GM18498 (cell line): ENCODE results near the gene CNBD2.
"Not testable (repeated sequence)": the region's sequence is repeated elsewhere in the genome, so short reads cannot be mapped to it uniquely, and the experiment has no call there.

Experiments used
- ATAC-seq: cut with Tn5 transposase; IDR thresholded peaks from one replicate; pipeline ENCODE4 v1.9.1; 2021; ENCODE audit warnings: mild to moderate bottlenecking, moderate library complexity; ENCODE audit not compliant: unreplicated experiment

Gene CNBD2

GRCh38 chr20:36060676-36061075 lies 92.3 kb downstream of the CNBD2 start:
- no peak for ATAC-seq

GRCh38 chr20:36061754-36062153 lies 93.4 kb downstream of the CNBD2 start:
- no peak for ATAC-seq

- ATAC-seq = no peak
These were observed 94.4 kb downstream of the CNBD2 start for GRCh38 chr20:36062799-36063198.

GRCh38 chr20:36063916-36064657 lies 95.7 kb downstream of the CNBD2 start:
- no peak for ATAC-seq

GRCh38 chr20:36064658-36065426 lies 96.5 kb downstream of the CNBD2 start:
- peak; percentile 97 for ATAC-seq

GRCh38 chr20:36065427-36065998 lies 97.1 kb downstream of the CNBD2 start:
- ATAC-seq = no peak

GRCh38 chr20:36066777-36067176 lies 98.4 kb downstream of the CNBD2 start:
- no peak for ATAC-seq

GRCh38 chr20:36068526-36068925 lies 100.1 kb downstream of the CNBD2 start:
- not testable (repeated sequence) for ATAC-seq

- ATAC-seq = no peak
These were observed 102.1 kb downstream of the CNBD2 start for GRCh38 chr20:36070451-36070850.

- ATAC-seq = no peak
These were observed 103.5 kb downstream of the CNBD2 start for GRCh38 chr20:36071848-36072247.

GRCh38 chr20:36074983-36075382 lies 106.6 kb downstream of the CNBD2 start:
- no peak for ATAC-seq

GRCh38 chr20:36077762-36078161 lies 109.4 kb downstream of the CNBD2 start:
- not testable (repeated sequence) for ATAC-seq

GRCh38 chr20:36079486-36079885 lies 111.1 kb downstream of the CNBD2 start:
- ATAC-seq = no peak

GRCh38 chr20:36079984-36080383 lies 111.6 kb downstream of the CNBD2 start:
- ATAC-seq = not testable (repeated sequence)
